HG03060 (cell line): ENCODE data around the gene ATAT1.
"Not testable (repeated sequence)": the region's sequence is repeated elsewhere in the genome, so short reads cannot be mapped to it uniquely, and the experiment has no call there.

Experiments used
- ATAC-seq: cut with Tn5 transposase; IDR thresholded peaks from one replicate; pipeline ENCODE4 v1.9.1; 2021; ENCODE audit warnings: low read depth, moderate number of reproducible peaks; ENCODE audit not compliant: unreplicated experiment

ATAT1 gene

GRCh38 chr6:30626484-30627366 lies at the start of gene ATAT1:
Gene ATAT1 (plus strand): TSS chr6:30626874.
- ATAC-seq: no peak

GRCh38 chr6:30578051-30578450 lies 48.6 kb upstream of the ATAT1 start:
- ATAC-seq: no peak

- ATAC-seq: no peak
Measured at GRCh38 chr6:30583921-30584320, 42.8 kb upstream of the ATAT1 start.

GRCh38 chr6:30589754-30590358 lies 36.8 kb upstream of the ATAT1 start:
- no peak for ATAC-seq

- ATAC-seq: no peak
Measured at GRCh38 chr6:30590509-30590908, 36.2 kb upstream of the ATAT1 start.

GRCh38 chr6:30591008-30591407 lies 35.7 kb upstream of the ATAT1 start:
- ATAC-seq: no peak

- no peak for ATAC-seq
Measured at GRCh38 chr6:30592287-30592686, 34.4 kb upstream of the ATAT1 start.

- not testable (repeated sequence) for ATAC-seq
Measured at GRCh38 chr6:30597315-30598144, 29.1 kb upstream of the ATAT1 start.

- no peak for ATAC-seq
Measured at GRCh38 chr6:30598912-30599624, 27.6 kb upstream of the ATAT1 start.

- no peak for ATAC-seq
Measured at GRCh38 chr6:30599625-30600324, 26.9 kb upstream of the ATAT1 start.

GRCh38 chr6:30600451-30600961 lies 26.2 kb upstream of the ATAT1 start:
- no peak for ATAC-seq

GRCh38 chr6:30601436-30601814 lies 25.2 kb upstream of the ATAT1 start:
- no peak for ATAC-seq

- ATAC-seq: no peak
Measured at GRCh38 chr6:30601815-30602641, 24.6 kb upstream of the ATAT1 start.

GRCh38 chr6:30603961-30604360 lies 22.7 kb upstream of the ATAT1 start:
- no peak for ATAC-seq

GRCh38 chr6:30610065-30610464 lies 16.6 kb upstream of the ATAT1 start:
- no peak for ATAC-seq

GRCh38 chr6:30611150-30611855 lies 15.4 kb upstream of the ATAT1 start:
- ATAC-seq: no peak

- ATAC-seq: no peak
Measured at GRCh38 chr6:30611856-30612194, 14.8 kb upstream of the ATAT1 start.

GRCh38 chr6:30612213-30612612 lies 14.5 kb upstream of the ATAT1 start:
- no peak for ATAC-seq
